ENCODE data around the gene AKR1C1.
"Not testable (repeated sequence)": the region's sequence is repeated elsewhere in the genome, so short reads cannot be mapped to it uniquely, and the experiment has no call there.

The AKR1C1 gene

DNA sequence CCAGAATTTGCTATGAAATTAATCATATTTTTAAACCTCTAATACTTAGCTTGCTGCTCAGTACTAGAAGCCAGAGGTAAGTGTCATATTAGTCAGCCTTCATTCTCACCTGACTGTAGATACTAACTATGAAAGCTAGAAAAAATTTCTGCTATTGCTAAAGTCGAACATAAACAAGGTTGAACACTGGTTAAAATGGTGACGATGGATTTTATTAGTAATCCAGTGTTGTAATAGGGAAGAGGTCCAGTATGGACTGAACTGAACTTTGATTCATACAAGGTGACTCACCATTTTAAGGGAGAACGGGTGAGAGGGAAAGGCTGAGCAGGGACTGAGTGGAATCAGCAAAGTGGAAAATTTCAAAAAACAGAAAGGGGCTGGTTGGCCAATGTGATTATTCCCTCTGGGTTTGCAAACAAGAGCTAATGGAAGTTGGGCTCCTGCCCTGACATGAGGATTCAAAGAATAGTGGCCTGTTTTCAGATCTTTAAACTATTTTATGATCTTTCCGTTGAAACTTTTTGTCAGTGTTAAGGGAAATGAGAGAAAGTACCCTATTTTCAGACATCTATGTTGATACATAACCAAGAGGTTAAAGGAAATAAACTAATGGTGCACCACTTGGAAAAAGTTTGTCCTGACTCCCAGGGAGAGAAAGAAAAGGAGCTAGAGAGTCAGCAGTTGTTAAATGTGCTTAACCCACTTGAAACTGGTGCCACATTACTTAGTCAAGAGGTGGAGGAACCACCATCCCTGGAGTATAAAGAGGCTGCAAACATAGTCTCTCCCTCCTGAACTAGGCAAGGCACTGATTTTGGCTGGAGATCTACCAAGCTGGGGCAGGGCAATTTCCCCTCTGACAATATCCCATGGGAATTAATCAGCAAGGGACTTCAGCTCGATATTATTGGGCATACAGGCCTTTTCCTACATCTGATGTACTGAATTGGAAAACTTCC, 15.3 kb upstream of the AKR1C1 start:
- no peak for DNase-seq

DNA sequence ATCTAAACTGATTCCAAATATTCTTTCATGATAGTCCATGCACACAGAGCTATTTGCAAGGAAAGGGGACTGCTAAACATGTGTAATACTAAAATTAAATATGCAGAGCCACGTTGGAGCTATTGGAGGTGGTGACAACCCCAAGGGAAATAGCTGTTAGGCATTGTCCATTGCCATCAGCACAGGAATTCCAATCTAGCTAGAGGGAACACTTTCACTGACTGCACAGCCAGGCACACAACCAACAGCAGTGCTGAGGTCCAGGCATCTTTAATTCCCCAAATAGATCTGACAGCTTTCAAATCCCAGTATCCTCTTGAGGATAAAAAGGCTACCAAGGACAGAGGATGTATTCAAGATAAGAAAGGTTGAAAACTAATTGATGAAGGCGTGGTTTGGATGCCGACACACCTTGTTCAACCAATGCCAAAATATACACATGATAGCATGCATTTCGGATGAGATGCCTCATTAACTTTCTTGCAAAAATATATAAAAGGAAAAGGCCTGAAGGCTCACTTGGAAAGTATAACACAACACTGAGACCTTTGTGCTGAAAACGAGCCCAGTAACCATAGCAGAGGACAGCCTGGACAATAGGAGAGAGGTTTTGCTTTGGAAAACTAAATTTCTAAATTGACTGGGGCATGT, 11.6 kb upstream of the AKR1C1 start:
- not testable (repeated sequence) for DNase-seq

DNA sequence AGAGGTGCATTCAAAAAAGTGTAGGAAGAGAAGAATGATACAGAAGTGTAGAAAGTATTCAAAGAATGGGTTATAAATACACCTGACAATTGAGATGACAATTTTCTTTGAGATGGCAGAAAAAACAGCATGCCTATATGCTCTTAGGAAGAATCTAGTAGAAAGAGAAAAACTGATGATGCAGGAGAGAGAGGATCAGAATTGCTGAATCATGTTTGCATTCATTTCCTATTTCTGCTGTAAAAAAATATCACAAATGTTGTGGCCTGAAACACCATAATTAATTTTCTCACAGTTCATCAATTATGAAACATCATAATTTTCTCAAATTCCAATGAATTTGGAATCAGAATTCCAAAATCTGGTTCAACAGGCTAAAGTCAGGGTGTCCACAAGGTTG, 9.8 kb upstream of the AKR1C1 start:
- DNase-seq, result no peak

DNA sequence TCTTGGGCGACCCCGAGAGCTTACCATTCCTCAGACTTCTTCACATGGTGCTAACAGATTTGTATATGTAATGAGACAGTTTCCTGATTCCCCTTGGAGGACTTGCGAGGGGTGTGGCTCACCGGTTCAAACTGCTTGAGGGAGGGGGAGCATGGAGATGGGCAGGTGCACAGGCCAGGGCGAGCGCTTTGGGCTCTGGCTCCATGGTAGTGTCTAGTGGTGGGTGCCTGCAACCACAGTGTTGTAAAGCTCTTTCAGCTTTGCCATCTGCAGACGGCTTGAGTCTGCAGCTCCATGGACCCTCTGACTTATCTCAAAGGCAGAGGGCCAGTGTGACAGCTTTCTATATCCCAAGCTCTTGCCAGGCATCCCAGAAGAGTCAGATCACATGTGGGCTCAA, 7.1 kb upstream of the AKR1C1 start:
- DNase-seq, result not testable (repeated sequence)

DNA sequence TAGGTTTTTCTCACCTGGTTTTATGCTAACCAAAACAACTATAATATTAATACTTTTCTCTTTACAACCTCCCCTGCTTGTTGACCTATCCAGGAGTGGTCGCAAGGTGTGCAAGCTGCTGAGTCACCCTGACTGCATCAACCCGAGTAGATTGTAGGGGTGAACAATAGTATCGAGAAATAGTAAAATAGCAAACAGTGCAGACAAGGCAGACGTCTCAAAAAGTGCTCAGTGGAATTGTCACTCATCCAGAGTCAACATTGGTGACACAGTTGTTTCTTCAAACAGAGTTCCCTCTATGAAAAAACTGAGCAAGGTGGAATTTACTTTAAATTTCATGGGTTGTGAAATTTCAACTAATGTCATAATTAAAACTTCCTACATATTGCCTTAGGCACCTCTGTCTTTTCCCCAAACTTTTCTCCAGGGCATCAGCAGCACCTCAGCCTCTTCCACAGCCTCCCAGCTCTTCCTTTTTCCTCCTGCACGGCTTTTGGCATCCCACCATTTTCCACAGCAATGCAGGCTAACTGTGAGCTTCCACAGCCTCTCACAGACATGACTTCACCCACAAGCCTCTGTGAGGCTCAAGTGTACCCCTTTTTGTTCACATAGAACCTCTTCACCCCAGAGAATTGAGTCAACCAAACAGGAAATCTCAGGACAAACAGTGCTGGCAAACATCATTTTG, 6.1 kb upstream of the AKR1C1 start:
- not testable (repeated sequence) for DNase-seq

DNA sequence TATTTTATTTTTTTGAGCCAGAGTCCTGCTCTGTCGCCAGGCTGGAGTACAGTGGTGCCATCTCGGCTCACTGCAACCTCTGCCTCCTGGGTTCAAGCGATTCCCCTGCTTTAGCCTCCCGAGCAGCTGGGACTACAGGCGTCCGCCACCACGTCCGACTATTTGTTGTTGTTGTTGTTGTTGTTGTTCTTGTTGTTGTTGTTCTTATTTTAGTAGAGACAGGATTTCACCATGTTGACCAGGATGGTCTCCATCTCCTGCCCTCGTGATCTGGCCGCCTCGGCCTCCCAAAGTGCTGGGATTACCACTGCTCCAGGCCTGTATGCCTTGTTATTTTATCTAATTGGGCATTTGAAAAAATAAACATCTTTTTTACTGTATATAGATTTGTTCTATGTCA, 1.7 kb upstream of the AKR1C1 start:
- DNase-seq, result not testable (repeated sequence)

DNA sequence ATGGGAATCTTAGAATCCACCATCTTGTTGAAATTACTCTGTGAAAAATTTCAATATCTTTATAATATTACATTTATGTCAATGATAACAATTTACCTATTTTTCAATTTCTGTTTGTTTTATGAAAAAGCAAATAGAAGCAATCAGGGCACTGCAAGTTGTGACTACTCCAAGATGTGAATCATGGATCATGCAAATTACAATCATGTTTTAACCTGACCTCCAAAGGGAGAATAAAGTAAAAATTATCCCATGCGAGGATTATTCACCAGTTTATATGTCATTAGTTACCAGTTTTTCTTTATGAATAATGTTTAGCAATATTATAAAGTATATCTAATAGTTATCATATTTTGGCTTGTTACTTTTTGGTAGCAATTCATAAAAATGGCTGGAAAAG, 907 bp upstream of the AKR1C1 start:
- not testable (repeated sequence) for DNase-seq

DNA sequence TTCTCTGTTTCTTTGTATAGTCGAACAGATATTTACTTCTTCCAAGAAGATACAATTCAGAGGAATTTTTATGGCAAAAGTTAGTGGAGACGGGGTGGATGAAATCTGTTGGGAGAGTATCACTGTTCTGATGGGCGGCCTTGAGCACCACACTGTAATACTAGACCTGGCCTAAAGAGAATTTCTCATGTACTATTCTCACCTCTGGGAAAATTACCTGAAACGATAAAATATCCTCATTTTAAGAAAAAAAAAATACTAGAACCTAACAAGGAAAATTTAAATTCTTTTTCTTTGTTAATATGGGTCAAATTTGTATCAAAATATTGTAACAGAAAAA, 570 bp downstream of the AKR1C1 start:
- DNase-seq, result not testable (repeated sequence)

DNA sequence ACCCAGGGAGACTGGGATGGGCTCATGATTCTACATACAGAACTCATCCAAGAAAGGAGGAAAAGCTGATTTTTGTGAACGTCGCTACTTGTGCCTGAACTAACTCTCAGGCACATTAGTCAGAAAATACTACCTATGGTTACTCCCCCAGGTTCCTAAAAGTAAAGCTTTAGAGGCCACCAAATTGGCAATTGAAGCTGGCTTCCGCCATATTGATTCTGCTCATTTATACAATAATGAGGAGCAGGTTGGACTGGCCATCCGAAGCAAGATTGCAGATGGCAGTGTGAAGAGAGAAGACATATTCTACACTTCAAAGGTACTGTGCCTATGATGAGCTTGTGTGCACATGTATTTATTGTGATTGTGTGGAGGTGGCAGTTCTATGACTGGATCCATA, 2.5 kb downstream of the AKR1C1 start:
- DNase-seq, result not testable (repeated sequence)

DNA sequence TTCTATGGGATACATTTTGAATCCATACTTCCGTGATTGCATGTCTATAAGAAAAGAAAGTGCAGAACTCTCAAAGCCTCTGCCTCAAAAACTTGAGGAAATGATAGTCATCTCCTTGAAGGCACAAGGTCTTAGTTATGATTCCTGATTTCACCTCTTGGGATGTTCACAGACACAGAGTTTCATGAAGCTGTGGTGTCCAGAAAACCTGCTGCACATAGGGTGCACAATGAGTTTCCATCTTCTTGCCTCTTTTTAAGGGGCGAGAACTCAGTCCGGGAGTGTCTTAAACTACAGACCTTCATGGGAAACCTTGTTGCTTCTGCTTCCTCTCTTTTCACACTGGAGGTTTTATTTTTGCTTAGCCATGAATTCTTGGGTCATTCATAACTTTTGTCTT, 4.0 kb downstream of the AKR1C1 start:
- DNase-seq, result not testable (repeated sequence)

DNA sequence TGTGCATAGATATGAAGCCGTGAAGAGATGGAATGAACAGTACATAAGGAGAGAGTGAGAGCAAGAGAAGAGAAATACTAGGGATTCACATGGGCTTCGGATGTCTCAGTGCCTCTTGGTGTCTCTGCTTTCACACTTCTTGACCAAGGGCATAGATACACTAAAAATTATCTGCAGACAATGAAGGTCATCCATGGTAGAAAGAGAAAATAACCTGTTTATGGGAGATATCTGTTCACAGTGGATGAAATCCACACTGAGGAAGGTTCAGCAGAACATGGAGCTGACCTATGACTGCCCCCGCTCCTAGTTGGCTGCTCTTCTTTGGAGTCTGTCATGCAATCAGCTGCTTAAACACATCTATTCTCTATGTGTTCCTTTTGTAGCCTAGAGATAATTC, 6.1 kb downstream of the AKR1C1 start:
- DNase-seq, result not testable (repeated sequence)

DNA sequence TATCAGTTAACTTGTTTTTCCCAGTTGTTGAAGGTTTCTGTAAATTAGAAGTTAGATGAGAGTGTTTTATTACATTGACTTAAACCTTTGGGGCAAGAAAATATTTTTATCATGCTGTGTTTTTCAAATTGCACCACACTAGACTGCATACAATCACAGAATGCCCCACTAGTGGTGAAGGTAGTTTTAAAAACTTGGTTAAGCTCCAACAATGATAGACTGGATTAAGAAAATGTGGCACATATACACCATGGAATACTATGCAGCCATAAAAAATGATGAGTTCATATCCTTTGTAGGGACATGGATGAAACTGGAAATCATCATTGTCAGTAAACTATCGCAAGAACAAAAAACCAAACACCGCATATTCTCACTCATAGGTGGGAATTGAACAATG, 7.1 kb downstream of the AKR1C1 start:
- not testable (repeated sequence) for DNase-seq

DNA sequence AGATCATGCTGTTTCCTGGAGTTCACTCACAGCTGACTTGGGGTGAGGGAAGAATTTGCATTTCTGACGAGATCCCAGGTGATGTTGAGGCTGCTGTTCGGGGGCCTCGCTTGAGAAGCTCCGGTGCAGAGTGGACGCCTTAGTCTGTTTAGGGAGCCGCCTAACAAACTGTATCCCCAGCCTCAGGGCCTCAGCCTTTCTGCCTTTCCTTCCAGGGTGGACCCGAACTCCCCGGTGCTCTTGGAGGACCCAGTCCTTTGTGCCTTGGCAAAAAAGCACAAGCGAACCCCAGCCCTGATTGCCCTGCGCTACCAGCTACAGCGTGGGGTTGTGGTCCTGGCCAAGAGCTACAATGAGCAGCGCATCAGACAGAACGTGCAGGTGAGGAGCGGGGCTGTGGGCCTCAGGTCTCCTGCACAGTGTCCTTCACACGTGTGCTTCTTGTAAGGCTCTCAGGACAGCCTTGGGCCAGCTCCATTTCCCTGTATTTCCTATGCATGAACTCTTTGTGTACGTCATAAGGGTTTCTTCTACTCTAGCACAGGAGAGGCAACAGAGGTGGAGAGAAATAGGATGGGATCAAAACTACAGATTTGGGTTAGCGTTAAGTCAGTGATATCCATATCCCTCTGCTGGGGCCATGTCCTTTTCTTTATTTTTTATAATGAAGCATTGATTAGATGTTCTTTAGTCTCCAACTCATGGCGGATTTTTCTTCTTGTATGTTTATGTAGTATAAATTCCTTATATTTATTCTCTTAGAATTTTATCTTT, 9.3 kb downstream of the AKR1C1 start:
- not testable (repeated sequence) for DNase-seq

DNA sequence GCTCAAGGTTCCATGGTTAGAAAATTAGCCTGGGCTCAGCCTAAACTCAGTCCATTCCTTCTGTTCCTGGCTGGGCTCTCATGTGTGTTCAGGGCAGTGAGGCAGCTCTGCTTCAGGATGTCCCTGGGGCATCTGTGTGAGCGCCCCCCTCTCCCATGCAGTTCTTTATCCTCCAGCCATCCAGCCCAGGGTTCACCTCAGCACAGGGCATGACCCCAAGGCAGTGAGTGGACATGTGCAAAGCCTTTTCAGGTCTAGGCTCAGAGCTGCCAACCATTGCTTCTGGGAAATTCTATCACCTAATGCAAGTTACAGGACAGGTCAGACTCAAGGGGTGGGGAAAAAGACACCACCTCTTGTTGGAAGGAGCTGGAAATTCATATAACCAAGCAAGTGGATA, 10.1 kb downstream of the AKR1C1 start:
- DNase-seq, result not testable (repeated sequence)

DNA sequence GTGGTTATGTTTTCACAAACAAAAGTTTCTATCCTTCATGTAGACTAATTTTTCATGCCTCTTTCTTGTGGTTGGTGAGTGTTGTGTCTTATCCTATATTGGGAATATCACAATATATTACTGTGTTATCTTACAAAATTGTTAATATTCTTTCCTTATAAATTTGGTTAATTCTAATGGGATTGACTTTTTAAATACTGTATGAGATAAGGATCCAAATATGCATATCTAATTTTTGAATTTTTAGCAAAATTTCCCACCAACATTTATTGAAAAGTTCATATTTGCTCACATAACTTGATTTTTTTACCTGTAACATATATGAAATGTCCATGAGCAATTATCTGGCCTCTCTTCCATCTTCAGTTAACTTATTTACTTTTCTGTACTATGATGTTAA, 11.2 kb downstream of the AKR1C1 start:
- not testable (repeated sequence) for DNase-seq

DNA sequence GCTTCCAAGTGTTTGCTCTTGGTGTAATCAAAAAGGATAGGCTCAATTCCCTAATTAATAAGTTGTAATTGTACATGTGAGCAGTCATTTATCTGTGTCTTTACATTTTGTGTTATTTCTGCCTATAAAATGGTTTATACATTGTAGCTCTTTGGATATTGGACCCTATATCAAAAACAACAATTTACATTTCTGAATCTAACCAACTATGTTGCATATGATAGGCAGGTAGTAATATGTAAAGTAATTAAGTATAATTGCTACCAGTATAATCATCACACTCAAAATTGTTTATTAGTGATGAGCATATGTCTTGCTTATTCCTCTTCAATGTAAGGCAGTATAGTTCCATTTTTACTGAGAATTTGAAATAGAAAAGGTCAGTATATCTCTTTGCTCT, 13.8 kb downstream of the AKR1C1 start:
- no peak for DNase-seq

DNA sequence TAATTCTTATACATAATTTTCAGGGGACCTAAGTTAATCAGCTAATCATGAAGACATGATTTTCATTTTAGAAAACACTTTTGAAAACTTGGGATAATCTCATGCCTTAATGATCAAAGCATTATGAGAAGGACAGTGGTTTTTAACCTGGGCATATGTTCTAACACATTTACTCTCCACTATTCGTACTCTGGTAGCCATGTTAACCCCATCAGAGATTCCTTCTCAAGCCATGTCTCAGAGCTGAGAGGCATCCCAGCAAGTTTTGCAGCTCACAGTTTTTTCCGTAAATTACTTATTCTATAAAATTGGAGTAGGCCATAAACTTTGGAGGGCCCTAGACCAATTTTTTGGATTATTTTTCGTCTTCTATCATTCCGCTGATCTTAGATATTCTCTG, 15.7 kb downstream of the AKR1C1 start:
- DNase-seq, result no peak

DNA sequence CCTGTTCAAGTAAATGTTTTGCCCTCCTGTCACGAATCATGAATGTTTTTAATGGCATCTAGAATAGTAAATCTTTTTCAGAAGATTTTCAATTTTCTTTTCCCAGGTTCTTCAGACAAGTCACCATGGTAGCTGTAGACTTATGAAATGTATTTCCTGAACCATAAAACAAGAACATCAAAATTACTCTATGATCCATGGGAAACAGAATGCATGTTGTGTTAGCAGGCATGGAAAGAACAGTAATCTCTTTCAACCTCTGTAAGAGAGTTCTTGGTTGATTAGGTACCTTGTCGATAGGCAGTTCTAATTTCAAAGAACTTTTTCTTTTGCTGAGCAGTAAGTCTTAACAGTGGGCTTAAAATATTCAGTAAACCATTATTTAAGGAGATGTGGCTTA, 17.6 kb downstream of the AKR1C1 start:
- DNase-seq, result no peak

DNA sequence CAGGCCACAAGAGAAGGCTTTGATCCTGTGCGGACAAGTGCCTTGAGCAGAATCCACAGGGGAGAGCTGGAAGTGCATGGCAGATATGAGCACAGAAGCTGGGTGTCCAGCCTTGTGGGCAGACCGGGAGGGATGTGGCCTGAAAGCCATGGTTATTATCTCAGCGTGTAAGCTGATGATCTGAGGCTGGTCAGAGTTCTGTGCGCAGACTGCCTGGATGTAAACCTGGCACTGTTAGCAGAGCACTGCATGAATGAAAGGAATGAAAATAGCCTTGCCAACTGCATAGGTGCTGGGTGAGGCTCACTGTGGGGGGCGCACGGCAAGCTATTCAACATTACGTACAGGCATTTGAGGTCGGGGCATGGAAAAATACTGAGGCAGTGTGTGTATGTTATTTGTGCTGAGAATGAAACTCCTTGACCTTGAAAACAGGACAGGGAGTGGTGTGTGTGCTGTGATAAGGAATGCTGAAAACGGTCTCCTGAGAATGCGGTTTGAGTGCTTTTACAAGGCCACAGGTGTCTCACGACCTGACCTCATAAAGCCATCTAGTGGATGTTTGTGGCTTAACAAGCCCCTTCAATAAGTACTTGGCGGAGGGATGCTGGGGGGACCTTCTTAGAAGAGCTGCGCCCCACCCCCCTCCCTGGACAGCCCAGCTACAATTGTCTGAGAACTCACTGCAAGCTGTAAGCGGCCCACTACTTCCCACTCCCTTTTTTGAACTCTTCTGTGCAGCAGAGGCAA, 18.7 kb downstream of the AKR1C1 start:
- no peak for DNase-seq

DNA sequence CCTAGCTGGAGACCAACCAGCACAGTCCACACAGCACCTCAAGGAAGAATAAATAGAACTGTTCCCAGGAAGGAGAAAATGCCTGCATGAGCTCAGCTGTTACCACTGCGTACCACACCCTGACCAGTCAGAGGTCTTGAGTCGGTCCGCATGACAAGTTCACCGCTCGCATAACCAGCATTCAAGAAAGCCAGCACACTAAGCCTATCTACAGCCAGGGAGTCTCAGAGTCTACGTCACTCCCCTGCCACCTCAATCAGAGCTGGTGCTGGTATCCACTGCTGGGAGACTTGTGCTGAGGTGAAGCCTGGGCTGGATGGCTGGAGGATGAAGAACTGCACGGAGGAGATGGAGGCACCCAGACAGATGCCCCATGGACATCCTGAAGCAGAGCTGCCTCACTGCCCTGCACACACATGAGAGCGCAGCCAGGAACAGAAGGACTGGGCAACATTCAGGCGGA, 19.6 kb downstream of the AKR1C1 start:
- no peak for DNase-seq

DNA sequence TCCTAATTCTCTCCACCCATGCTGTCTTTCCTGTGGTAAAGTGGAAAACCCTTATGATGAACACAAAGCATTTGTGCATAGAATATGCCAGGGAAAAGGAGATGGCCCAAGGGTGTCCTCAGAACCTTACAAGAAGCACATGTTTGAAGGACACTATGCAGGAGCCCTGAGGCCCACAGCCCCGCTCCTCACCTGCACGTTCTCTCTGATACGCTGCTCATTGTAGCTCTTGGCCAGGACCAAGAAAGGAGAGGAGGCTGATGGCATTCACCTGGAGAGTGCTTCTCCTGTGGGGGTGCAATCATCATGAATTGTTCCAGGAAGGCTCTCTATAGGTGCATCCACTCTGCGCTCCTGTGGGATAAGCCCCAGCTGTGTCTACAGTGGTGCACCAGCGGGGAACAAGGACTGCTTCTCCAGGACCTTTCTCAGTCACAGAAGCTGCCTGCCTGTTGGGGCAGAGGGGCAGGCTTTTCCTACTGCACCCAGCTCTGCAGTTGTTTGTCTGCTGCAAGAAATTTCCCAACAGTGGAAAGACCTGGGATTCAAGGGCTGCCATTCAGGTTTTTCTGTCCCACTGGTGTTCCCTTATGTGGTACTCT, 20.5 kb downstream of the AKR1C1 start:
- DNase-seq, result no peak

DNA sequence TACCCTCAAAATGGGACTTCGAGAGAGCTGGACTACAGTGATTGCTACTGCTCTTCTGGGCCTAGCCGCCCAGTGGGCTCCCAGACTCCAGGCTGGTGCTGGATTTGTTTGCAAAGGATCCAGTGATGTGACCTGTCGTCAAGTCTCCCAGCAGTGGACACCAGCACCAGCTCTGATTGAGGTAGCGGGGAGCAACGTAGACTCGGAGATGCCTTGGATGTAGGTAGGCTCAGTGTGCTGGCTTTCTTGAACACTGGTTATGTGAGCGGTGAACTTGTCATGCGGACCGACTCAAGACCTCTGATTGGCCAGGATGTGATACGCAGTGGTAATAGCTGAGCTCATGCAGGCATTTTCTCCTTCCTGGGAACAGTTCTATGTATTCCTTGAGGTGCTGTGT, 21.0 kb downstream of the AKR1C1 start:
- DNase-seq, result no peak

All from stimulated activated CD4-positive, alpha-beta T cell treated with anti-CD3 and anti-CD28 coated beads, Interleukin-4, amount 100 ng/mL, for 24 hours (primary cell).